GM12872 (cell line): ENCODE results near the gene GSK3B.

ENCODE experiments used
- CTCF ChIP-seq: IDR thresholded peaks from 3 replicates; pipeline ENCODE4 v1.5.1; 2011; ENCODE audit warnings: low read depth, mild to moderate bottlenecking, low read length, moderate library complexity; ENCODE audit not compliant: insufficient read depth

Gene GSK3B

GRCh38 chr3:120093911-120094775, at the start of gene GSK3B:
TSS of gene GSK3B (minus strand) at chr3:120094447. CDS start at chr3:120093434, 1,013 bp downstream.
- no peak for TF ChIP-seq CTCF

DNA sequence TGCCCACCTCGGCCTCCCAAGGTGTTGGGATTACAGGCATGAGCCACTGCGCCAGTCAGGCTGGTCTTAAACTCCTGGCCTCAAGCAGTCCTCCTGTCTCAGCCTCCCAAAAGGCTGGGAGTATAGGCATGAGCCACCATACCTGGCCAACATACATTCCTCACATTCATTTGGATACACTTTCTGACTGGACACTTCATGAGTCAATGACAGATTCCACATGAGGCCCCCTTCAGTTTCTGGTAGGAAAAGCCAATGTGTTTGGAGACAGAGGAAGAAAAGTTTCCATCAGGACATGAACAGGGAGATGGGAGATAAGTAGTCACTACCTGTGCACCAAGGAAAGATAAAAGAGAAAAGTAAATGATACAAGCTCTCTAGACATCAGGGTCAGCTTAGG, 49.4 kb upstream of the GSK3B start:
- TF ChIP-seq CTCF, result no peak

GRCh38 chr3:120142236-120142635, 48.0 kb upstream of the GSK3B start:
- TF ChIP-seq CTCF, result no peak

DNA sequence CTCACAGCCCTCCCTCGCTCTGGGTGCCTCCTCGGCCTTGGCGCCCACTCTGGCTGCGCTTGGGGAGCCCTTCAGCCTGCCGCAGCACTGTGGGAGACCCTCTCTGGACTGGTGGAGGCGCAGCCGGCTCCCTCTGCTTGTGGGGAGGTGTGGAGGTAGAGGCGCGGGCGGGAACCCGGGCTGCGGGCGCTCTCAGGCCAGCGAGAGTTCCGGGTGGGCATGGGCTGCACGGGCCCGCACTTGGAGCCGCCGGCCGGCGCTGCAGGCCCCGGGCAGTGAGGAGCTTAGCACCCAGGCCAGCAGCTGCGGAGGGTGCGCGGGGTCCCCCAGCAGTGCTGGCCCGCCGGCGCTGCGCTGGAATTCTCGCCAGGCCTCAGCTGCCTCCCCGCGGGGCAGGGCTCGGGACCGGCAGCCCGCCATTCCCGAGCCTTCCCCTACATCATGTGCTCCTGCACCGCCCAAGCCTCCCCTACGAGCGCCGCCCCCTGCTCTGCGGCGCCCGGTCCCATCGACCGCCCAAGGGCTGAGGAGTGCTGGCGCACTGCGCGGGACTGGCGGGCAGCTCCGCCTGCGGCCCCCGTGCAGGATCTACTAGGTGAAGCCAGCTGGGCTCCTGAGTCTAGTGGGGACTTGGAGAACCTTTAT, 46.0 kb upstream of the GSK3B start:
- no peak for TF ChIP-seq CTCF

GRCh38 chr3:120139140-120139539, 44.9 kb upstream of the GSK3B start:
- no peak for TF ChIP-seq CTCF

GRCh38 chr3:120137548-120137947, 43.3 kb upstream of the GSK3B start:
- no peak for TF ChIP-seq CTCF

DNA sequence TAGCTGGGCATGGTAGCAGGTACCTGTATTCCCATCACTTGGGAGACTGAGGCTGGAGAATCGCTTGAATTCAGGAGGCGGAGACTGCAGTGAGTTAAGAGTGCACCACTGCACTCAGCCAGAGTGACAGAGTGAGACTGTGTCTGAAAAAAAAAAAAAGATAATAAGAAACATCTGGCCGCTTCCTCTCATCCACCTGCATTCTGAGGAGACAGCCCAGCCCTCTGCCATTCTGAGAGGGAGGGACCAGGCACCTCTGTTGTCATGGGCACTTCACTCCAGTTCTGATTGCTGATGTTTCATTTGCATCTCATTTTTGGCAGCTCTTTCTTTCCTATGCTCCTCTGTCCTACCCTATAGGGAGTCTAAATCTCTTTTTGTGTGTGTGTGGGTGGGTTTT, 36.4 kb upstream of the GSK3B start:
- TF ChIP-seq CTCF, result no peak
